CD4-positive, alpha-beta T cell treated with Interleukin-2 at 100 ng/mL for 4 hours (primary cell): ENCODE data around the gene HOXA3.

ENCODE experiments used
- DNase-seq: peaks from one replicate; pipeline ENCODE4 v3.0.0-alpha.2; 2020; ENCODE audit warnings: low spot score

Gene HOXA3

DNA sequence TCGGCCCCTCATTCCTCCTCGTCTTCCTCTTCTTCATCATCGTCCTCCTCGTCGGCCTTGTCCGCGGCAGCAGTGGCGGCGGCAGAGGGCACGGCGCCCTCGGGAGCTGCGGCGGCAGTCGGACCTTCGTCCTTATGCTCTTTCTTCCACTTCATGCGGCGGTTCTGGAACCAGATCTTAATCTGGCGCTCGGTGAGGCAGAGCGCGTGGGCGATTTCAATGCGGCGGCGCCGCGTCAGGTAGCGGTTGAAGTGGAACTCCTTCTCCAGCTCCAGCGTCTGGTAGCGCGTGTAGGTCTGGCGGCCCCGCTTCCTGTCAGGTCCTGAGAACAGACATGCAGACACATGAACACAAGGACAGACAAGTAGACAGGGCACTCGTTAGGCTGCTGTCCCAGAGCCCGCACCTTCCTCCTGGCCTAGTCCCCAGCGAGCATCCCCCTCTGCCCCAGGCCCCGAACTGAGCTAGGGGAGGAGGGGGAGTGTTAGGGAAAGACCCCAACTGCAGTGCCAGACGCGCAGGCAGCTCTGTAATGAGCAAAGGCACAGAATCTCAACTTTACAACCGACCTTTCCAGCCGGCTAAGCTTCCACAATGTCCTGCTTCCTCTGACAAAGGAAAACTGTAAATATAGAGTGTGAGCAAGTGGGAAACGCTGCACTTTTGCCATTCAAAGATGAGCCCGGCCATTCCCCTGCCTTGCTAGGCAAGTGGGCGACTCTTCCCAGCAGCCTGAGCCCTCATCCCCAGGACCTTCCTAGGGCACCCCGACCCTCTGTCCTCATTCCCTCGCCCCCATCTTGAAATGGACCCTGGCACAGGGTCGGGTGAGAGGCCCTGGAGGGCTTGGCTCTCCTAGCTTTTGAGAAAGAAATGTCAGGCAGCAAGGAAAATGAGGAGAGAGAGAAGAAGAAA, 2.8 kb upstream of the HOXA3 start:
- no peak for DNase-seq

DNA sequence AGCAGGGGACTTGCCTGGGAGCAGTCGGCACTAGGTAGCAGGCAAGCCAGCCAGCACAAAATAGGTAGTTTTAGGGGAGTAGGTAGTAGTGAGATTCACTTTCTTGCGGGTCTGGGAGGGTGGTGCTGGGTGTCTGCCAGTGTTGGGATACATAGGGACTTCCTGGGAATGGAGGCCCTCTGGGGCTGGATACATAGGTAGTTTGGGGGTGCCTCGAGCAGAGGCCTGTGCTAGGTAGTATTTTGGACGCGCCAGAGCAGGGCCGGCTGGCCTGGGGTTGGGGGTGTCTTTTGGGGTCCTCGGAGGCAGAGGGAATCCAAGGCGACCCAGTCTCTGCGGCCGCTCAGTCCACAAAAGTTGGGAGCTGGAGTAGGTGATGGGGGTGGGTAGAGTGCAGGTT, 2.0 kb upstream of the HOXA3 start:
- DNase-seq: no peak

GRCh38 chr7:27153526-27153925, 1.1 kb upstream of the HOXA3 start:
- no peak for DNase-seq

GRCh38 chr7:27152816-27153442, 546 bp upstream of the HOXA3 start:
- no peak for DNase-seq

DNA sequence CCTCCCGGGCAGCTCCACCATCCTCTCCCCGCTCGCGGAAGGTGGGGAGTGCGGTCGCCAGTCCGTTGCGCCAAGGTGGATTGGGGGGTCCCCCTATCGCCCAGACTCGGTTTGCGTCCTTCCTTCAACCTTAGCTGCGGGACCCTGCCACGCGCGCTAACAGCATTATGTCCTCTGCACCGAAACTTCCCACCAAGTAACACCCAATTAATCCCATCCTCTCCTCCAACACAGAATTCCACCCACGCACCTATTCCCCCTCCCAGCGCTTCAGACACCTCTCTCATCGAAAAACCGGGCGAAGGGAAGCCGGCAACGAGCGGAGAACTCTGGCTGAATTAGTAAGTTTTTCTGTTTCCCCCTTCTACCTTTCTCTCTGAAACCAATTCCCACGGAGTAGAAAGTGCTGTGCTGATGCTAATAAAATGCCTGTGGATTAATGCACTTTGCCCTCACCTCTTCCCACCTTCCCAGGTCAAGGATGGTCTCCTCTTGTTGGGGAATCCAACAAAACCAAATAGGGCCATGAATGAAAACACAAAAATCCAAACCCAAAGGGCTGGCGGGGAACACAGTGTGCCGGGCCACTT, 947 bp downstream of the HOXA3 start:
- DNase-seq: no peak

- peak; percentile 64 for DNase-seq
Measured at GRCh38 chr7:27150568-27151340, 1.6 kb downstream of the HOXA3 start.

DNA sequence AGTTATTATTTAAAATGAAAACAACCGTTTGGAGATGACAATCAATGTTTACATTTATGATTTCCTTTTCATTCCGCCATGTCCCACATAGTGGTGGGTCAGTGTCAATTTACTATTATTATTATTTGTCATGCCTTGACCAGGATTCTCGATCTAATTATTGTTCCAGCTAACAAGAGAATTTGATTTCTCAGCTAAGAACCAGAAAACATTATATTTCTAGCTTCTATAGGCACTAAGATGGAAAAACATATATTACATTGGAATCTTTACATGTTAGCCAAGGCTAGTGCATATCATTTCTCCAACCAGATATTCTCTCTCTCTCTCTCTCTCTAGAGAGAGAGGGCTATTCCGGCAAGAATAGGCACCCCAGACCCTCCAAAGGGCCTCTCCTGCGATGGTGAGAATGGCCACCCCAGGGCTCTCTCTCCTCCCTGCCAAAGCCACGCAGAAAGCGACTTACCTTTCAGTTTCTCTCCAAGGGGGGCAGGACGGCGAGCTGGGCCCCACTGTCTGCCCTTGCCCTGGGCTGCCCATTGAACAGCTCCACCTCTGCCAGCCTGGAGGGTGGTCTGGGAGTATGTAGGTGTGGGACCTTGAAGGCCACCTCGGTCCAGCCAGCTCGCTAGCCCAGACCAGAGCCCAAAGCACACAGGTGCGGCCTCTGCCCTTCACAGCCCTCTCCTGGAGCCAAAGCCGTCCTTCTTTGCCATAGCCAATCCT, 2.4 kb downstream of the HOXA3 start:
- DNase-seq: no peak

DNA sequence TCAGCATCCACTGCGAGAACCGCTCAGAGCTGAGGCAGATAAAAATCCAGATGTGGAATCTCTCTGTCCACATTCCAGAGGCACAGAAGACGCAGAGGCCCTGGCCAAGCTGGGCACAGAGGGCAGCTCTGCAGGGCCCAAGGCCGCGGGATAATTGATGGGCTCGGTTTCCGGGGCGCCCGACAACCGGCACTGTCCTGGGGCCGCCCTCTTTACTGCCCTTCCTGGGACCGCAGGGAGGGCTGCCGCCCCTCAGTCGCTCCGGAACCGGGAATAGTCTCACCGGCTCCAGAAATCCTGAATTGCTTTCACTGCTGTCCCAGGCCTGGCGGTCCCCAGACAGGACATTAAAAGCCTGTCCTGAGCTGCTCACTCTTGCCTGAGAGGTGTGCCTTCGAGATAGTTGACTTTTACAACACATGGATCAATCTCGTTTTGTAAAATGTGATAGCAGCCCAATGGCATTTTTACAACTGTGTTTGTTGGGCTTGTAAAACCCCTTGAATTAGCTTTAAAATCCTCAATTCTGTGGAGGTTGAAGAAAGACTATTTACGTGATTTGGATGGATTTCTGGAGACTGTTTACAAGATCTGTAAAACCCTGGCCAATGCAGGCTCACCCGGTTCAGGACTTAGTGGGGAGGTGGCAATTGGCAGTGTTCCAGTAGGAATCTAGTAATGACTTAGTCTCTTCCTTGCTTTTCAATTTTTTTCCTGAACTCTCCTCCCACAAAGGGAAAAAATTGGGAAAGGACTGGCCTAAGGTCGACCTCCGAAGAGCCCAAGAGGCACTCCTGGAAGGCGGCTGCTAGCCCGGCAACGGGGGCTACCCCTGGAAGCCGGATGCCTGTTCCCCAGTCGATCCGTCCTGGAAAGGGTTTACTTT, 3.4 kb downstream of the HOXA3 start:
- no peak for DNase-seq

DNA sequence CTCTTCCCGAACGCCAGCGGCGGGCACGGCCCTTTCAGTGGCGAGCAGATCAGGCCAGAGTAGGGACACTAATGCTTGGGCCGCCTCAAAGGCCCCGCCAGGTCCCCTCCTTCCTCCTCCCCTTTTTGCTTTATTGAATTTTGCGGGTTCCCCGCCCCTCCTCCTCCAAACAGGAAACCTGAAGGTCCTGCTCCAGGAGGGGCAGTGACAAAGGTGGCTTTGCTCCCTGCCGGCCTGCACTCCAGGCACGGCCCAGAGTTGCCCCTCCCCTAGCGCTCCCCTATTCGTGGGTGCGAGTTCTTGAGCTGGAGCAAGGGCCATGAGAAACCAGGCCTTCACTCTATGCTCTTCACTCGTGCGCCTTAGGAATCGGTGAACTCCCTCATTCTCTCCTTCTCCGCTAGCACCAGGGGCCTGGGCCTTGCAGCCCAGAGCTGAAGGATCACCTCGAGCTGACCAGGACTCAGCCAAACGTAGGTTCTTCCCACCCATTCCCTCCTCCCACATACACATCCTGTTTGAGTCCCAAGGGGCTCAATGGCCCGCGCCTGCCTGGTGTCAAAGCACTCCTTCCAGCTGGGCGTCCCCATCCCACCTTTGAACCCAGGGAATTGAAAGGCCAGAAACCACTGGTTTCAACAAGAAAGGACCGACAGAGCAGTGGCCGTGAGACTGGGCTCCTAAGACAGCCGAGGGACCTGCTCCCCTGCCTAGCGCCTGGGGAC, 4.2 kb downstream of the HOXA3 start:
- no peak for DNase-seq

- no peak for DNase-seq
Measured at GRCh38 chr7:27147199-27148030, 5.0 kb downstream of the HOXA3 start, which contains the start of gene HOXA6. HOXA6 (minus strand) TSS chr7:27147774; CDS start chr7:27147749, 25 bp downstream.

GRCh38 chr7:27146491-27147198, 5.7 kb downstream of the HOXA3 start:
- DNase-seq: no peak

- DNase-seq: no peak
Measured at GRCh38 chr7:27145914-27146412, 6.4 kb downstream of the HOXA3 start.

DNA sequence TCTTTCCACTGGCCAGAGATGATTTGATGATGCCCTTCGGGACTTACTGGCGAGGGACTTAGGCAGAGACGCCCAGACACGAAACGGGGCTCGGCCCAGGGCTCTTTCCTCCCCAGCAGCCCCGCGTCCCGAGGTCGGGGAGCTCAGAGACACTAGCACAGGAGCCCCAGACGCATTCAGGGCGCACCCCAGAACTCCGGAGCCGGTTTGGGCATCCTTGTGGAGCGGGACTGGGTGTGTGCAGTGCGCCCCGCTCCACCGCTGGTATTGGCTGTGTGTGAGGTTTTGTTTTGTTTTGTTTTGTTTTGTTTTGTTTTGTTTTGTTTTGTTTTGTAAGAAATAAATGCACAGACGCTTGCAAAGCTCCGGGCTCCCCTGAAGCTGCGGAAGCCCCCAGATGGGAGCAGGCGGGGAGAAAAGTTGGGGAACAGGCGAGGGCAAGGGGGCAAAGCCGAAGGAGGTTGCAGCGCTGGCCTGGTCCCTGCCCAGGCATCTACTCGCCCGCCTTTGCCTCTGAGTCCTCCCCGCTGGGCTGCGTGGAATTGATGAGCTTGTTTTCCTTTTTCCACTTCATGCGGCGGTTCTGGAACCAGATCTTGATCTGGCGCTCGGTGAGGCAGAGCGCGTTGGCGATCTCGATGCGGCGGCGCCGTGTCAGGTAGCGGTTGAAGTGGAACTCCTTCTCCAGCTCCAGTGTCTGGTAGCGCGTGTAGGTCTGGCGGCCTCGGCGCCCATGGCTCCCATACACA, 7.0 kb downstream of the HOXA3 start:
- no peak for DNase-seq

DNA sequence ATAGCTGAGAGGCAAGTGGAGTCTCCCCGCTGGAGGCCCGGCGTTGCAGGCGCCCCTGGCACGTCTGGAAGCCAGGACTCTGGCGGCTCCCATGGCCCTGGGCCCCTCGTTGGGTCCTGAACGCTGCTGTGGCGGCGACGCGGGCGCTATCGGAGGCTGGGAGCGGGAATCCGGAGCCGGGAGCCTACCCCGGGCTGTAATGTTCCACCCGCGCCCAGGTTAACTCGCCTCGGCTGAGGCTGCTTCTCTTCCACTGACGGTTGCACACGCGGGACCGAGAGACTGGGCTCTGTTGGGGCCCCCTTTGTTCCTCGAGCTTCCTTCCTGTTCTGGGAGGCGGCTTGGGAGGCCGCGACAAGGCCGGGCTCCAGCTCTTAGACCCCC, 7.6 kb downstream of the HOXA3 start:
- DNase-seq: no peak

DNA sequence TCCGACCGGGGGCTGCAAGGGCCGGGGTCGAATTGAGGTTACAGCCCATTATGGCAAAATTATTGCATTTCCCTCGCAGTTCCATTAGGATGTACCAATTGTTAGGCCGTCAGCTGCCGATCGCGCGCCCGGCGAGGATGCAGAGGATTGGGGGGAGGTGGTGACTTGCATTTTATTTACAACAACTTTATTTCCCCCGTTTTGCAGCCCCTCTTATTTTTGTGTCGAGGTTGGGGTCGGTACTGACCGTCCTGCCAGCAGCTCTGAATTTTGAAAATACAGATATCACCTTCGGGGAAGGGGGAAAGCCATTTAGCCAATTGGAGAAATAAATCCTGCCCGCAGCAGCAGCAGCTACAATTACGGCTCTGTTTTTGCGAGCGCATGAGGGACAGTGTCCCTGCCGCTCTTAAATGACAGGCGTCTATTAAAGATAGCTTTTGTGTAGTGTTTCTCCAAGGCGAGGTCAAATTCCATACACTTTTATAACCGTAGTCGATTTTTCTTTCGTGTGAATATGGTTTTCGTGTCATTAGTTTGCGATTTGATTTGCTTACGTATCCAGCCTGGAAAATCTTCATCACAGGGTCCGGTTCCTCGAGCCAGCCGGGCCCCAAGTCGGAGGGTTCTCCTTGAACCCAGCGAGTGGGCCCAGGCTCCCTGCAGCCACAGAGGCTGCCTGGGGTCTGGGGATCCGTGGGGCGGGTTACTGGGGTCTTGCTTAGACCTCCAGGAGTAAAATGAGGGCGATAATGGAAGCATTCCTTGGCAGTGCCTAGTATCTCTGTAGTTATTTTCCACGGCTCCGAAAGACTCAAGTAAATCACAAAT, 8.2 kb downstream of the HOXA3 start:
- DNase-seq: no peak
